Measurements from ENCODE around the gene FAM83C. TPM values are rescaled to one million over a fixed set of nuclear protein-coding genes. Genes with fewer than 3 reads are reported as not detected.

The FAM83C gene
- total RNA-seq, 4 donors from 2014 or later, result not detected

DNA sequence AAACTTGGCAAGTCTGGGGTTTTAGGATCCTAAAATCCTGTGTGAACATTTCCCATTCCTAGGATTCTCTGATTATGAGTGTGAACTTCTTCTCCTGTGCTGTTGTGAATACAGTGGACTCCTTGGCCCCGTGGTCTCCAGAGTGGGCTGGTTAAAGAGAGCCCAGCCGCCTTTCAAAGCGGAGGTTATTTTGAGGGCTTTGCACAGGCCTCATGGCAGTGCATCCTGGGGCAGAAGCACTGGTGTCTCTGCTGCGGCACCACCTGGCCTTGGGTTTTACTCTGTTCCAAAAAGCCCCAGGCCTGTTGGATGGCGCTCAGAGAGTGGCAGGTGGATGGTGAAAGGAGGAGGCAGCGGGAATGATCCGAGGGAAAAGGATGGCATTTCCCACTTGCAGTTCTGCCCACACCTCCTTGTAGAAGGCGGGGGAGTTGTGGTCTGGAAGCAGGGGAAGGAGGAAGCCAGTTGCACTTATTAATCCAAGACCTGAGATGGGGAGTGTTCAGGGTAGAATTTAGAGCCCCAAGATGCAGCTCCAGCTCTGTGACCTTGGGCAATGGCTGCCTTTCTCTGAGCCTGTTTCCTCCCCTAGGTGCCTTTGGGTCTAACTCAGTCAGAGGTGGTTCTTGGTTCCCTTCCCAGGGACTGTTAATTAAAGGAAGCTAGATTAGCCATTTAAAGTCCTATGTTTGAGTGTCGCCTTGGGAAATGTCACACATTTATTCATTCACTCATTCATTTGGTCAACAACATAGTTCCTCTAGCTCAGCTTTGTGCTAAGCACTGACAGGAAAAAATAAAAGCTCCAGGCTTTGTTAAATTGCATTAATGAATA lies 43.4 kb downstream of the FAM83C start:
- Histone ChIP-seq H3K4me1 (no peaks in the 10 kb centered on the region), H3K27ac (no peak overlapping the region), H3K9me3 (no peaks in the 10 kb centered on the region), H3K36me3 (no peaks in the 10 kb centered on the region), H3K4me3 (no peak overlapping the region), H3K27me3 (no peaks in the 10 kb centered on the region)
- intact Hi-C loops (cut with DNase I; ENCODE audit: low total_unique reads), result no loop called here
- DNase-seq, result no peak
- TF ChIP-seq, protein P1, sequence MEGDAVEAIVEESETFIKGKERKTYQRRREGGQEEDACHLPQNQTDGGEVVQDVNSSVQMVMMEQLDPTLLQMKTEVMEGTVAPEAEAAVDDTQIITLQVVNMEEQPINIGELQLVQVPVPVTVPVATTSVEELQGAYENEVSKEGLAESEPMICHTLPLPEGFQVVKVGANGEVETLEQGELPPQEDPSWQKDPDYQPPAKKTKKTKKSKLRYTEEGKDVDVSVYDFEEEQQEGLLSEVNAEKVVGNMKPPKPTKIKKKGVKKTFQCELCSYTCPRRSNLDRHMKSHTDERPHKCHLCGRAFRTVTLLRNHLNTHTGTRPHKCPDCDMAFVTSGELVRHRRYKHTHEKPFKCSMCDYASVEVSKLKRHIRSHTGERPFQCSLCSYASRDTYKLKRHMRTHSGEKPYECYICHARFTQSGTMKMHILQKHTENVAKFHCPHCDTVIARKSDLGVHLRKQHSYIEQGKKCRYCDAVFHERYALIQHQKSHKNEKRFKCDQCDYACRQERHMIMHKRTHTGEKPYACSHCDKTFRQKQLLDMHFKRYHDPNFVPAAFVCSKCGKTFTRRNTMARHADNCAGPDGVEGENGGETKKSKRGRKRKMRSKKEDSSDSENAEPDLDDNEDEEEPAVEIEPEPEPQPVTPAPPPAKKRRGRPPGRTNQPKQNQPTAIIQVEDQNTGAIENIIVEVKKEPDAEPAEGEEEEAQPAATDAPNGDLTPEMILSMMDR (IDR thresholded peaks at IDR 0.05), result no peak
- TF ChIP-seq POLR2A (IDR thresholded peaks at IDR 0.05), result no peak

DNA sequence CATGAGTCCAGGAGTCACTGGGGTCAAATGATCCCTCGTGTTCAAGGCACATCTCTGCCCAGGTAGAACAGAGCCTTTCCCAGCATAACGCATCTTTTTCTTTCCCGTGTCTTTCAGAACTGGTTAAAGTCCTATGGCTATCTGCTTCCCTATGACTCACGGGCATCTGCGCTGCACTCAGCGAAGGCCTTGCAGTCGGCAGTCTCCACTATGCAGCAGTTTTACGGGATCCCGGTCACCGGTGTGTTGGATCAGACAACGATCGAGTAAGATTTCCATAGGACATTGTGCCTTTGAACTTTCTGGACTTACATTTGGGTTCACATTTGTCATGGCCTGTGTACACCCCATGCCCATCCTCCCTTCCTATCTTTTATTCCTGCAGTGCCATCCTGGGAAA lies 45.5 kb downstream of the FAM83C start:
- intact Hi-C loops (cut with DNase I; ENCODE audit: low total_unique reads), result no loop called here
- no peak for DNase-seq
- Histone ChIP-seq H3K27me3 (no peaks in the 10 kb centered on the region), H3K4me3 (no peak overlapping the region), H3K9me3 (no peaks in the 10 kb centered on the region), H3K36me3 (no peaks in the 10 kb centered on the region), H3K4me1 (no peaks in the 10 kb centered on the region), H3K27ac (no peak overlapping the region)
- TF ChIP-seq, protein P1 (IDR thresholded peaks at IDR 0.05), result no peak
- no peak for TF ChIP-seq POLR2A (IDR thresholded peaks at IDR 0.05)

- H3K27me3 ChIP-seq, result no peaks in the 10 kb centered on the region
- no peaks in the 10 kb centered on the region for H3K9me3 ChIP-seq
- intact Hi-C loops (cut with DNase I; ENCODE audit: low total_unique reads), result no loop called here
- no peak overlapping the region for H3K4me3 ChIP-seq
- no peaks in the 10 kb centered on the region for H3K4me1 ChIP-seq
- H3K36me3 ChIP-seq, result no peaks in the 10 kb centered on the region
- TF ChIP-seq POLR2A (IDR thresholded peaks at IDR 0.05), result no peak
- TF ChIP-seq, protein P1 (IDR thresholded peaks at IDR 0.05), result no peak
- no peak overlapping the region for H3K27ac ChIP-seq
- DNase-seq, result no peak
These were observed 48.2 kb downstream of the FAM83C start for GRCh38 chr20:35243986-35244385.

DNA sequence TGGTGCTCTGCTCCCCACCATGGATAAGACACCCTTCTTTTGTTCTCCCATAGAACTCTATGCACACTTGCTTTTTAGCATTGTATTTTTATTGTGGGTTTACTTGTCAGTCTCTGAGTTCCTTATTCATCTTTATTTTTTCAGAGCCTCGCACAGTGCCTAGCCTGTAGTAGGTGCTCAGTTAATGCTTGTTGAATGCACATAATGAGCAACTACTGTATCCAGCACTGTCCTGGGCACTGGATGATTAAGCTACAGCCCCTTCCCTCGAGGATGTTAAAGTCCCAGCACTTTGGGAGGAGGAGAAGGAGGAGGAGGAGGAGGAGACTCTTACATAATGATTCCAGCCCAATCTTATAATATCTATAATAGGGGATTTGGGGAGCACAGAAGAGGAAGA lies 48.9 kb downstream of the FAM83C start:
- no peaks in the 10 kb centered on the region for H3K36me3 ChIP-seq
- no peaks in the 10 kb centered on the region for H3K9me3 ChIP-seq
- no peaks in the 10 kb centered on the region for H3K27me3 ChIP-seq

DNA sequence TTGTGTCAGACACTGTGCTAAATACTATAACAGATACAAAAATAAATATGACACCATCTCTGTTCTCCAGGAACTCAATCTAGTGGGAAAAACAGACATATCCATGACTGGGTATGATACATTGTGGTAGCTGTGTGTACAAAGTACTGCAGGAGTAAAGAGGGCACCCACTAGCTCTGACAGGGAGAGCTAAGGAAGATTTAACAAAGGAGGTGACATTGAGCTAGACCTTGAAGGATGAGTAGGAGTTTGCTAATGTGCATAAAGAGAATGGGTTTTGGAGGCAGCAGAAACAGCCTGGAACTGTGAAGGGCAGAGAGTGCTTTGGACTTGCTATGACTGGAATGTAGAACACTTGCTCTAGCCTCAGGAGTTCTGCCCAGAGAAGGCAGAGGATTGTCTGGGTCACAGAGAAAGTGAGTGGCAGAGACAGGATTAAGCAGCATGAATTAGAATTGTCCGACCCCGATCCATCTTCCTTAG lies 51.4 kb downstream of the FAM83C start:
- H3K27ac ChIP-seq, result no peak overlapping the region
- H3K9me3 ChIP-seq, result no peaks in the 10 kb centered on the region
- no peaks in the 10 kb centered on the region for H3K4me1 ChIP-seq
- H3K4me3 ChIP-seq, result no peak overlapping the region
- H3K27me3 ChIP-seq, result no peaks in the 10 kb centered on the region
- H3K36me3 ChIP-seq, result no peaks in the 10 kb centered on the region
- no peak for TF ChIP-seq POLR2A (IDR thresholded peaks at IDR 0.05)
- TF ChIP-seq, protein P1 (IDR thresholded peaks at IDR 0.05), result no peak
- intact Hi-C loops (cut with DNase I; ENCODE audit: low total_unique reads), result no loop called here
- no peak for DNase-seq

More for the DNA sequence above, 48.9 kb downstream of the FAM83C start:
- intact Hi-C loops (cut with DNase I; ENCODE audit: low total_unique reads), result no loop called here
- Histone ChIP-seq H3K27ac (no peak overlapping the region), H3K4me3 (no peak overlapping the region), H3K4me1 (no peaks in the 10 kb centered on the region)
- no peak for TF ChIP-seq POLR2A (IDR thresholded peaks at IDR 0.05)
- TF ChIP-seq, protein P1 (IDR thresholded peaks at IDR 0.05), result no peak
- DNase-seq, result no peak

Data from uterus (tissue), 4 donors.